Thyroid gland (tissue), 4 donors: ENCODE data around the gene ANKRD40CL.

Experiments
- CTCF ChIP-seq, 6 experiments: fragments of 200-600 bp in 3 of 6; fragments of 450-650 bp in 3 of 6; sonication (generic) in 3 of 6; IDR thresholded peaks; one replicate each; pipeline ENCODE4 v1.5.1; 2016 to 2019; ENCODE audit warnings: antibody characterized with exemption in 6 of 6, mild to moderate bottlenecking in 2 of 6, inconsistent platforms in 1 of 6, moderate library complexity in 1 of 6
- POLR2A ChIP-seq, 2 donors: fragments of 450-650 bp; IDR thresholded peaks; one replicate each; pipeline ENCODE4 v1.6.1; 2017; ENCODE audit warnings: antibody characterized with exemption in 2 of 2, mild to moderate bottlenecking in 2 of 2, moderate library complexity in 1 of 2

DNA sequence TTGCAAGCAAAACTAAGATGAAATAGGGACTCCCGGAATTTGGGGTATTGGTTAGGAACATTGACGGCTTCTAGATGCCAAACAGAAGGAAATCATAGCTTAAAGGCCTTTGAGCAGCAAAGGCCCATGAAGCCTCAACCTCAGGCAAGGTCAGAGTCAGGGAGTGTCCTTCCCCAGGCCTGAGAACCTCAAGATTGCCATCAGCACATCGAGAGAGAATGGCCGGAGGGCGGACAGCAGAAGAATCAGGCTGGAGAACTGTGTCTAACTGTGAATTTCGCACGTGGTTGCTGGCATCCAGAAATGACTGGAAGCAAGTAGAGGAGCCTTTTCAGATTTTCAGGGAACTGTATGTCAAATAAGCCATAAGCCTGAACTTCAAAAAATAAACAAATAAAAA, 24.8 kb upstream of the ANKRD40CL start:
- TF ChIP-seq CTCF (IDR thresholded peaks at IDR 0.05) (no peak), POLR2A (IDR thresholded peaks at IDR 0.05) (no peak)
